ENCODE measurements around the gene PCGF6. TPM values are rescaled to one million over a fixed set of nuclear protein-coding genes. Genes with fewer than 3 reads are reported as not detected.

Gene PCGF6
- total and polyA plus RNA-seq, 2 donors (not counting 1 experiment from before 2014, with no cell fraction given) = 3.5 to 7.4 TPM

- H3K27ac Mint-ChIP-seq = no peak overlapping the region
- Histone ChIP-seq H3K9me3 (ENCODE audit: control extremely low read depth in 1 of 3, control insufficient read depth in 2 of 3, insufficient read depth in 1 of 3, low read length in 2 of 3) (no peaks in the 10 kb centered on the region), H3K4me2 (replicated peaks; ENCODE audit: low read depth, low read length, poor library complexity, severe bottlenecking) (no peak overlapping the region), H3K9ac (ENCODE audit: low read length) (no peak overlapping the region), H3K36me3 (replicated peaks in 1 of 2; ENCODE audit: control extremely low read depth in 1 of 2, control insufficient read depth in 1 of 2, extremely low read depth in 1 of 2, insufficient read depth in 2 of 2, low read length in 1 of 2) (no peaks in the 10 kb centered on the region), H2AFZ (ENCODE audit: insufficient read depth, low read depth, low read length, poor library complexity, severe bottlenecking) (no peak overlapping the region), H3K27ac (ENCODE audit: low read length in 2 of 2) (no peak overlapping the region), H3K4me1 (ENCODE audit: control insufficient read depth in 2 of 2, insufficient read depth in 2 of 2, low read length in 2 of 2) (no peaks in the 10 kb centered on the region), H3K27me3 (replicated peaks in 1 of 4; ENCODE audit: control extremely low read depth in 1 of 4, control insufficient read depth in 3 of 4, insufficient read depth in 4 of 4, low read length in 3 of 4) (peaks cover 0 to 38% (median 21%) of the 10 kb centered on the region in 4 experiments), H4K20me1 (ENCODE audit: control insufficient read depth, insufficient read depth, low read length, poor library complexity, severe bottlenecking) (no peaks in the 10 kb centered on the region), H3K79me2 (ENCODE audit: control insufficient read depth, insufficient read depth, low read length) (no peaks in the 10 kb centered on the region), H3K4me3 (ENCODE audit: control extremely low read depth in 1 of 5, extremely low read depth in 1 of 5, insufficient read depth in 1 of 5, low read depth in 2 of 5, low read length in 4 of 5) (no peak overlapping the region)
- peaks cover 58% of the 10 kb centered on the region for H3K27me3 Mint-ChIP-seq
- ChIA-PET POLR2A (no interaction called here), CTCF (no interaction called here)
- 92% methylated on average over 3 of the region's 11 CpGs for WGBS (ENCODE audit: insufficient coverage)
- no peaks in the 10 kb centered on the region for H3K9me3 Mint-ChIP-seq (ENCODE audit: insufficient read depth)
- intact Hi-C loops (cut with micrococcal nuclease) = no loop called here
- DNase-seq = no peak
- H3K4me1 Mint-ChIP-seq = no peaks in the 10 kb centered on the region
- ATAC-seq (ENCODE audit: low read depth) = no peak
- TF ChIP-seq, protein P1, sequence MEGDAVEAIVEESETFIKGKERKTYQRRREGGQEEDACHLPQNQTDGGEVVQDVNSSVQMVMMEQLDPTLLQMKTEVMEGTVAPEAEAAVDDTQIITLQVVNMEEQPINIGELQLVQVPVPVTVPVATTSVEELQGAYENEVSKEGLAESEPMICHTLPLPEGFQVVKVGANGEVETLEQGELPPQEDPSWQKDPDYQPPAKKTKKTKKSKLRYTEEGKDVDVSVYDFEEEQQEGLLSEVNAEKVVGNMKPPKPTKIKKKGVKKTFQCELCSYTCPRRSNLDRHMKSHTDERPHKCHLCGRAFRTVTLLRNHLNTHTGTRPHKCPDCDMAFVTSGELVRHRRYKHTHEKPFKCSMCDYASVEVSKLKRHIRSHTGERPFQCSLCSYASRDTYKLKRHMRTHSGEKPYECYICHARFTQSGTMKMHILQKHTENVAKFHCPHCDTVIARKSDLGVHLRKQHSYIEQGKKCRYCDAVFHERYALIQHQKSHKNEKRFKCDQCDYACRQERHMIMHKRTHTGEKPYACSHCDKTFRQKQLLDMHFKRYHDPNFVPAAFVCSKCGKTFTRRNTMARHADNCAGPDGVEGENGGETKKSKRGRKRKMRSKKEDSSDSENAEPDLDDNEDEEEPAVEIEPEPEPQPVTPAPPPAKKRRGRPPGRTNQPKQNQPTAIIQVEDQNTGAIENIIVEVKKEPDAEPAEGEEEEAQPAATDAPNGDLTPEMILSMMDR (IDR thresholded peaks at IDR 0.05) = no peak
- TF ChIP-seq EZH2 (IDR thresholded peaks at IDR 0.05; ENCODE audit: borderline replicate concordance, insufficient read depth, low read depth, low read length, poor library complexity, severe bottlenecking) = no peak
- H3K4me3 Mint-ChIP-seq = no peak overlapping the region
Observed at GRCh38 chr10:103284170-103284569, 66.8 kb downstream of the PCGF6 start.

DNA sequence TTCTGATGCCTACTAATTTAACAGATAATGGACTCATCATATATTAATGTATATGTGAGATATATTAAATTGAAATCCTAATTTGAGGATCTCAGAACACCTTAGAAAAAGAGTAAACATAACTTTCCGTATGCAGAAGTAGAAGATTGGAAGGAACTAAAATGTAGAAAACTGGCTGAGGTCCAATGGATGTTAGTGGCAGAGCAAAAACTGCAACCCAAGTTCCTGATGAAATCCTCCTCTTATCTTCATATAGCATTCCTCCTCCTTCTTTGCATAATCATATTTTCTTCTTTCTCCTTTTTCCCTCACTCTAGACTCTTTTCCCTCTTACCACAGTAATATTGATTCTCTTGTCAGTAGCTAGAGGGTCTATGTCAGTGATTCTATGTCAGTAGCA is 68.0 kb downstream of the PCGF6 start:
- Histone ChIP-seq H3K79me2 (ENCODE audit: control insufficient read depth, insufficient read depth, low read length) (no peaks in the 10 kb centered on the region), H3K9ac (ENCODE audit: low read length) (no peak overlapping the region), H2AFZ (ENCODE audit: insufficient read depth, low read depth, low read length, poor library complexity, severe bottlenecking) (no peak overlapping the region), H3K36me3 (replicated peaks in 1 of 2; ENCODE audit: control extremely low read depth in 1 of 2, control insufficient read depth in 1 of 2, extremely low read depth in 1 of 2, insufficient read depth in 2 of 2, low read length in 1 of 2) (no peaks in the 10 kb centered on the region), H3K4me3 (ENCODE audit: control extremely low read depth in 1 of 5, extremely low read depth in 1 of 5, insufficient read depth in 1 of 5, low read depth in 2 of 5, low read length in 4 of 5) (no peak overlapping the region), H4K20me1 (ENCODE audit: control insufficient read depth, insufficient read depth, low read length, poor library complexity, severe bottlenecking) (no peaks in the 10 kb centered on the region), H3K27ac (ENCODE audit: low read length in 2 of 2) (no peak overlapping the region), H3K27me3 (replicated peaks in 1 of 4; ENCODE audit: control extremely low read depth in 1 of 4, control insufficient read depth in 3 of 4, insufficient read depth in 4 of 4, low read length in 3 of 4) (peaks cover 0 to 46% (median 30%) of the 10 kb centered on the region in 4 experiments), H3K9me3 (ENCODE audit: control extremely low read depth in 1 of 3, control insufficient read depth in 2 of 3, insufficient read depth in 1 of 3, low read length in 2 of 3) (peaks cover 0 to 9% (median 0%) of the 10 kb centered on the region in 3 donors), H3K4me2 (replicated peaks; ENCODE audit: low read depth, low read length, poor library complexity, severe bottlenecking) (no peak overlapping the region), H3K4me1 (ENCODE audit: control insufficient read depth in 2 of 2, insufficient read depth in 2 of 2, low read length in 2 of 2) (peaks cover 2 to 3% of the 10 kb centered on the region in 2 donors)
- ChIA-PET CTCF (no interaction called here), POLR2A (no interaction called here)
- Mint-ChIP-seq H3K4me3 (no peak overlapping the region), H3K9me3 (ENCODE audit: insufficient read depth) (no peaks in the 10 kb centered on the region), H3K4me1 (no peaks in the 10 kb centered on the region), H3K27ac (no peak overlapping the region), H3K27me3 (peaks cover 57% of the 10 kb centered on the region)
- intact Hi-C loops (cut with micrococcal nuclease) = no loop called here
- TF ChIP-seq, protein P1 (IDR thresholded peaks at IDR 0.05) = no peak
- TF ChIP-seq EZH2 (IDR thresholded peaks at IDR 0.05; ENCODE audit: borderline replicate concordance, insufficient read depth, low read depth, low read length, poor library complexity, severe bottlenecking) = no peak
- no CpG with 5 or more reads among the region's 1 CpG for WGBS (ENCODE audit: insufficient coverage)
- no peak for ATAC-seq (ENCODE audit: low read depth)
- no peak for DNase-seq

Data from B cell (primary cell).